ENCODE measurements around the gene TCF3.

GRCh38 chr19:1609680-1610474, 42.5 kb downstream of the TCF3 start:
- TF ChIP-seq POLR2A (IDR thresholded peaks at IDR 0.05; ENCODE audit: low read depth, low read length) (no peak), TAF1 (IDR thresholded peaks at IDR 0.05; ENCODE audit: borderline replicate concordance, low read depth, low read length) (no peak), POLR2AphosphoS5 (IDR thresholded peaks at IDR 0.05; ENCODE audit: low read depth, low read length) (peak; percentile 44; the same call in 1 of the 2 replicates)
